Peyer's patch (tissue), 4 donors: ENCODE measurements around the gene TNFSF8. TPM values are rescaled to one million over a fixed set of nuclear protein-coding genes. Genes with fewer than 3 reads are reported as not detected.

Experiments used
- DNase-seq, 3 donors: peaks; one replicate each; pipeline ENCODE4 v3.0.0-alpha.2; 2017 to 2019
- H3K27ac ChIP-seq, 4 donors: fragments of 200-600 bp; sonication (generic); one replicate each; pipeline ENCODE4 v1.5.1; 2016 to 2019
- H3K27me3 ChIP-seq, 2 donors: fragments of 200-600 bp; sonication (generic); one replicate each; pipeline ENCODE4 v1.5.1; 2019
- H3K36me3 ChIP-seq, 3 donors: fragments of 200-600 bp; sonication (generic); one replicate each; pipeline ENCODE4 v1.5.1; 2016 to 2019
- H3K4me1 ChIP-seq, 4 donors: fragments of 200-600 bp; sonication (generic); one replicate each; pipeline ENCODE4 v1.5.1; 2016 to 2019
- H3K4me3 ChIP-seq, 4 donors: fragments of 200-600 bp; sonication (generic); 1 replicate in 3 of 4; 2 replicates in 1 of 4; pipeline ENCODE4 v1.5.1; 2016 to 2019; ENCODE audit warnings: mild to moderate bottlenecking in 1 of 4
- H3K9me3 ChIP-seq, 4 donors: fragments of 200-600 bp; sonication (generic); one replicate each; pipeline ENCODE4 v1.5.1; 2016 to 2019; ENCODE audit warnings: mild to moderate bottlenecking in 1 of 4
- CTCF ChIP-seq, 6 experiments: fragments of 450-650 bp in 4 of 6; fragments of 200-600 bp in 2 of 6; sonication (generic) in 1 of 6; IDR thresholded peaks; one replicate each; pipeline ENCODE4 v1.5.1; 2017 to 2019; ENCODE audit warnings: antibody characterized with exemption in 6 of 6, mild to moderate bottlenecking in 3 of 6, moderate library complexity in 1 of 6
- POLR2A ChIP-seq, 2 donors: fragments of 450-650 bp; IDR thresholded peaks; one replicate each; pipeline ENCODE4 v1.5.1; 2017; ENCODE audit warnings: antibody characterized with exemption in 2 of 2, mild to moderate bottlenecking in 2 of 2, moderate library complexity in 2 of 2
- total RNA-seq, 4 donors: library from RNA; depleted of rRNA; stranded (reverse); fragments of >200 nt; gene quantifications; one replicate each; pipeline ENCODE4 v1.1.0, GENCODE V29; 2016

The TNFSF8 gene
- total RNA-seq, 4 donors from 2014 or later = 2.1 to 11.6 (median 4.7) TPM

- H3K27me3 ChIP-seq = no peaks in the 10 kb centered on the region
- peaks cover 0 to 33% (median 17%) of the 10 kb centered on the region in 4 donors for H3K4me1 ChIP-seq
- no peak overlapping the region for H3K4me3 ChIP-seq
- no peak for DNase-seq
- H3K9me3 ChIP-seq = no peaks in the 10 kb centered on the region
- H3K27ac ChIP-seq = no peak overlapping the region
- no peaks in the 10 kb centered on the region for H3K36me3 ChIP-seq
- TF ChIP-seq CTCF (IDR thresholded peaks at IDR 0.05) = no peak
- no peak for TF ChIP-seq POLR2A (IDR thresholded peaks at IDR 0.05)
These were observed 25.0 kb downstream of the TNFSF8 start for GRCh38 chr9:114905170-114905940.

- Histone ChIP-seq H3K9me3 (no peaks in the 10 kb centered on the region), H3K36me3 (no peaks in the 10 kb centered on the region), H3K27ac (no peak overlapping the region), H3K4me3 (no peak overlapping the region), H3K27me3 (no peaks in the 10 kb centered on the region), H3K4me1 (peaks cover 0 to 20% (median 11%) of the 10 kb centered on the region in 4 donors)
- no peak for TF ChIP-seq POLR2A (IDR thresholded peaks at IDR 0.05)
- no peak for TF ChIP-seq CTCF (IDR thresholded peaks at IDR 0.05)
- DNase-seq = no peak
These were observed 27.4 kb downstream of the TNFSF8 start for GRCh38 chr9:114902786-114903524.

- H3K36me3 ChIP-seq = no peaks in the 10 kb centered on the region
- no peak for TF ChIP-seq CTCF (IDR thresholded peaks at IDR 0.05)
- TF ChIP-seq POLR2A (IDR thresholded peaks at IDR 0.05) = no peak
- no peak overlapping the region for H3K27ac ChIP-seq
- no peak for DNase-seq
- no peak overlapping the region for H3K4me3 ChIP-seq
- H3K9me3 ChIP-seq = no peaks in the 10 kb centered on the region
- peaks cover 0 to 14% (median 2%) of the 10 kb centered on the region in 4 donors for H3K4me1 ChIP-seq
- H3K27me3 ChIP-seq = no peaks in the 10 kb centered on the region
These were observed 29.2 kb downstream of the TNFSF8 start for GRCh38 chr9:114900942-114901802.

GRCh38 chr9:114899995-114900394 is 30.4 kb downstream of the TNFSF8 start:
- Histone ChIP-seq H3K4me1 (peaks cover 0 to 14% (median 2%) of the 10 kb centered on the region in 4 donors), H3K36me3 (no peaks in the 10 kb centered on the region), H3K4me3 (no peak overlapping the region), H3K27me3 (no peaks in the 10 kb centered on the region), H3K9me3 (no peaks in the 10 kb centered on the region), H3K27ac (no peak overlapping the region)
- DNase-seq = no peak
- TF ChIP-seq CTCF (IDR thresholded peaks at IDR 0.05) (no peak), POLR2A (IDR thresholded peaks at IDR 0.05) (no peak)

- DNase-seq = no peak
- H3K4me1 ChIP-seq = peaks cover 0 to 15% (median 2%) of the 10 kb centered on the region in 4 donors
- no peak overlapping the region for H3K4me3 ChIP-seq
- H3K36me3 ChIP-seq = no peaks in the 10 kb centered on the region
- TF ChIP-seq POLR2A (IDR thresholded peaks at IDR 0.05) = no peak
- no peak for TF ChIP-seq CTCF (IDR thresholded peaks at IDR 0.05)
- no peak overlapping the region for H3K27ac ChIP-seq
- H3K27me3 ChIP-seq = no peaks in the 10 kb centered on the region
- H3K9me3 ChIP-seq = no peaks in the 10 kb centered on the region
These were observed 30.9 kb downstream of the TNFSF8 start for GRCh38 chr9:114899461-114899860.
